Heart right ventricle (tissue), 16 donors: ENCODE results near the gene PCDH1. TPM values are rescaled to one million over a fixed set of nuclear protein-coding genes. Genes with fewer than 3 reads are reported as not detected.

ENCODE experiments used
- ATAC-seq, 8 donors: fragments of 200-7000 bp; cut with Tn5 transposase; one replicate each; pipeline ENCODE4 v1.9.1; 2020; ENCODE audit warnings: mild to moderate bottlenecking in 8 of 8, moderate library complexity in 8 of 8, moderate number of reproducible peaks in 1 of 8
- DNase-seq, 2 donors: peaks; one replicate each; pipeline ENCODE4 v3.0.0-alpha.2; 2020
- H3K27ac ChIP-seq, 10 donors: fragments of 200-600 bp; sonication (generic) in 2 of 10; one replicate each; pipeline versions ENCODE4 v1.5.0 to v1.8.0; 2020 to 2022; ENCODE audit warnings: mild to moderate bottlenecking in 3 of 10
- H3K27me3 ChIP-seq, 7 donors: fragments of 200-600 bp; one replicate each; pipeline ENCODE4 v1.8.0; 2021 to 2022; ENCODE audit warnings: mild to moderate bottlenecking in 2 of 7
- H3K36me3 ChIP-seq, 9 donors: fragments of 200-600 bp; sonication (generic) in 1 of 9; one replicate each; pipeline versions ENCODE4 v1.5.0 to v1.8.0; 2020 to 2022; ENCODE audit warnings: mild to moderate bottlenecking in 2 of 9
- H3K4me1 ChIP-seq, 9 donors: fragments of 200-600 bp; sonication (generic) in 1 of 9; one replicate each; pipeline versions ENCODE4 v1.5.0 to v1.8.0; 2020 to 2022; ENCODE audit warnings: mild to moderate bottlenecking in 4 of 9
- H3K4me3 ChIP-seq, 10 donors: fragments of 200-600 bp; sonication (generic) in 2 of 10; one replicate each; pipeline versions ENCODE4 v1.5.0 to v1.8.0; 2020 to 2022; ENCODE audit warnings: mild to moderate bottlenecking in 7 of 10, moderate library complexity in 2 of 10
- H3K9me3 ChIP-seq, 11 donors: fragments of 200-600 bp in 10 of 11; sonication (generic) in 2 of 11; one replicate each; pipeline versions ENCODE4 v1.5.0 to v1.8.0; 2013 to 2022; ENCODE audit warnings: mild to moderate bottlenecking in 2 of 11, control low read depth in 1 of 11, moderate library complexity in 1 of 11
- CTCF ChIP-seq, 9 donors: fragments of 200-600 bp; sonication (generic) in 2 of 9; IDR thresholded peaks; one replicate each; pipeline versions ENCODE4 v1.5.0 to v1.8.0; 2021 to 2022; ENCODE audit warnings: antibody characterized with exemption in 9 of 9, mild to moderate bottlenecking in 5 of 9, moderate library complexity in 1 of 9
- WGBS, 2 donors: extraction: QIAGEN DNeasy Blood & Tissue Kit; methylation state at CpG; one replicate each; pipeline ENCODE4 v1.1.7; 2013; ENCODE audit warnings: inconsistent platforms in 1 of 2; 5-methylcytosine and 5-hydroxymethylcytosine counted together
- intact Hi-C, 10 donors: fragments of 100-400 bp; cut with DNase I; formaldehyde crosslinking; loops; one replicate each; pipeline versions ENCODE4 v1.11.1 to v1.14.2; 2022
- polyA plus RNA-seq, 2 donors: library from polyadenylated mRNA; stranded (reverse); fragments of 200-250 nt; gene quantifications; one replicate each; pipeline ENCODE4 v1.2.3, GENCODE V29; 2013
- total RNA-seq, 10 donors: library from RNA; stranded (reverse); fragmentation: NEBNext Ultra II Directional in 3 of 10; extraction: Animal tissue kit (Norgen Biotek cat#: 25700) in 3 of 10; gene quantifications; one replicate each; pipeline versions ENCODE4 v1.2.1 to v1.2.4, GENCODE V29; 2021 to 2023
- donor health status: Arrhythmogenic right ventricular cardiomyopathy.
- donor health status: ischemic (EF 13 %, LVEDD 7.1; RV severe dilation, severe dysfunction).
- donor health status: healthy with polysubstance abuse.
- donor health status: DM: no; HTN: yes; CAD: no.
- donor health status: DM: no; HTN: no; CAD: no.
- donor health status: ischemic (EF 25% LVEDD 6.9; RV normal size, moderate dysfunction).
- donor health status: ischemic (EF 25% LVEDD 5.7; RV mildly dilated, moderate dysfunction).
- donor health status: healthy.
- donor health status: DM: yes; HTN: yes; CAD: no.
- donor health status: Ischemic cardiomyopathy.
- donor health status: ischemic (EF 35%, LVEDD 5.7; RV mildly dilated, moderate dysfunction).
- donor health status: nonischemic (EF 11% LVEDD 7.7; RV severe dilation, severe dysfunction).
- donor health status: DM: yes; HTN: yes; CAD: no.
- donor health status: PGD.
- donor health status: ischemic (EF 29% LVEDD 5.4; RV normal size, mild dysfunction).
- donor health status: nonischemic (EF 23%, LVEDD 6.1; RV moderate dilation, normal function).

Gene PCDH1
- total and polyA plus RNA-seq, 12 donors = 8.4 to 45.8 (median 17.9) TPM

- peaks cover 0 to 9% (median 0%) of the 10 kb centered on the region in 7 donors for H3K27me3 ChIP-seq
- no peak for DNase-seq
- peaks cover 16 to 81% (median 54%) of the 10 kb centered on the region in 9 donors for H3K4me1 ChIP-seq
- peak overlapping the region in 3 of 10 donors; percentile 15 to 67 (median 33) for H3K27ac ChIP-seq
- intact Hi-C loops = loop anchor here in 2 of 10 donors (5.0 kb wide), 1 partner anchor 38 kb away; no protein-coding TSS in a partner anchor
- no peak overlapping the region for H3K4me3 ChIP-seq
- no peak for TF ChIP-seq CTCF (IDR thresholded peaks at IDR 0.05)
- no peak for ATAC-seq
- WGBS, 2 donors = 34 to 35% methylated on average over 6 to 7 of the region's 7 CpGs
- no peaks in the 10 kb centered on the region for H3K36me3 ChIP-seq
- no peaks in the 10 kb centered on the region for H3K9me3 ChIP-seq
Measured at GRCh38 chr5:141845371-141845851, 32.8 kb downstream of the PCDH1 start.

GRCh38 chr5:141844414-141845097 lies 33.7 kb downstream of the PCDH1 start:
- TF ChIP-seq CTCF (IDR thresholded peaks at IDR 0.05) = no peak
- peaks cover 0 to 9% (median 0%) of the 10 kb centered on the region in 7 donors for H3K27me3 ChIP-seq
- no peak overlapping the region for H3K4me3 ChIP-seq
- H3K9me3 ChIP-seq = no peaks in the 10 kb centered on the region
- WGBS, 2 donors = 73 to 84% methylated on average over 9 of the region's 9 CpGs
- H3K36me3 ChIP-seq = no peaks in the 10 kb centered on the region
- ATAC-seq = no peak
- H3K27ac ChIP-seq = peak overlapping the region in 4 of 10 donors; percentile 33 to 84 (median 71)
- peaks cover 18 to 85% (median 61%) of the 10 kb centered on the region in 9 donors for H3K4me1 ChIP-seq
- intact Hi-C loops = loop anchor here in 2 of 10 donors (5.0 kb wide), 3 partner anchors 33 to 82 kb away; partner anchors contain the start of gene PCDH1 (in 1 of the 2)
- DNase-seq = no peak

- Histone ChIP-seq H3K27ac (peak overlapping the region in 9 of 10 donors; percentile 55 to 84 (median 67)), H3K27me3 (peaks cover 0 to 11% (median 0%) of the 10 kb centered on the region in 7 donors), H3K4me1 (peaks cover 14 to 86% (median 62%) of the 10 kb centered on the region in 9 donors), H3K9me3 (no peaks in the 10 kb centered on the region), H3K36me3 (no peaks in the 10 kb centered on the region), H3K4me3 (no peak overlapping the region)
- intact Hi-C loops = loop anchor here in 2 of 10 donors (5.0 kb wide), 2 partner anchors 34 to 81 kb away; partner anchors contain the start of gene PCDH1 (in 1 of the 2)
- DNase-seq (no peak), ATAC-seq (peak in 3 of 8 donors; percentile 6 to 17 (median 13))
- 31 to 42% methylated on average over 5 of the region's 5 CpGs for WGBS, 2 donors
- TF ChIP-seq CTCF (IDR thresholded peaks at IDR 0.05) = no peak
Measured at GRCh38 chr5:141843156-141843927, 34.9 kb downstream of the PCDH1 start.
